GM23248 (cell line): Measurements from ENCODE around the gene TRIM9. TPM values are rescaled to one million over a fixed set of nuclear protein-coding genes. Genes with fewer than 3 reads are reported as not detected.

Experiments used
- DNase-seq: peaks from one replicate; pipeline ENCODE4 v3.0.0-alpha.2; 2015
- H2AFZ ChIP-seq: fragments of 200-600 bp; sonication (generic); 2 replicates; pipeline ENCODE4 v1.6.1; 2016; ENCODE audit warnings: antibody characterized with exemption
- H3F3A ChIP-seq: fragments of 200-600 bp; sonication (generic); 2 replicates; pipeline ENCODE4 v1.6.1; 2016; ENCODE audit warnings: mild to moderate bottlenecking, antibody characterized with exemption, mixed run types; ENCODE audit not compliant: insufficient read depth
- H3K27ac ChIP-seq: fragments of 200-600 bp; sonication (generic); 2 replicates; pipeline ENCODE4 v1.5.1; 2016; ENCODE audit warnings: mild to moderate bottlenecking
- H3K27me3 ChIP-seq: fragments of 200-600 bp; sonication (generic); replicated peaks from 2 replicates; pipeline ENCODE4 v1.6.1; 2016; ENCODE audit warnings: mild to moderate bottlenecking; ENCODE audit not compliant: insufficient read depth
- H3K36me3 ChIP-seq: fragments of 200-600 bp; sonication (generic); 2 replicates; pipeline ENCODE4 v1.6.1; 2016; ENCODE audit warnings: low read depth, mild to moderate bottlenecking
- H3K4me1 ChIP-seq: fragments of 200-600 bp; sonication (generic); 2 replicates; pipeline ENCODE4 v1.6.1; 2016; ENCODE audit warnings: mild to moderate bottlenecking; ENCODE audit not compliant: insufficient read depth
- H3K4me2 ChIP-seq: fragments of 200-600 bp; sonication (generic); one replicate; pipeline ENCODE4 v1.6.1; 2016; ENCODE audit warnings: mild to moderate bottlenecking; ENCODE audit not compliant: unreplicated experiment
- H3K4me3 ChIP-seq: fragments of 200-600 bp; sonication (generic); 2 replicates; pipeline ENCODE4 v1.5.1; 2016; ENCODE audit warnings: mild to moderate bottlenecking
- H3K79me2 ChIP-seq: fragments of 200-600 bp; sonication (generic); 2 replicates; pipeline ENCODE4 v1.6.1; 2016; ENCODE audit warnings: mild to moderate bottlenecking; ENCODE audit not compliant: insufficient read depth
- H3K9ac ChIP-seq: fragments of 200-600 bp; sonication (generic); 2 replicates; pipeline ENCODE4 v1.6.1; 2016; ENCODE audit warnings: mild to moderate bottlenecking
- H3K9me2 ChIP-seq: fragments of 200-600 bp; sonication (generic); 2 replicates; pipeline ENCODE4 v1.6.1; 2016; ENCODE audit warnings: mixed run types, mild to moderate bottlenecking, moderate library complexity; ENCODE audit not compliant: insufficient read depth
- H3K9me3 ChIP-seq: fragments of 200-600 bp; sonication (generic); one replicate; pipeline ENCODE4 v1.6.1; 2017; ENCODE audit warnings: low read depth
- H4K20me1 ChIP-seq: fragments of 200-600 bp; sonication (generic); 2 replicates; pipeline ENCODE4 v1.6.0; 2016; ENCODE audit not compliant: insufficient read depth
- EZH2 ChIP-seq: fragments of 200-600 bp; sonication (generic); IDR thresholded peaks from 2 replicates; pipeline ENCODE4 v1.6.1; 2018; ENCODE audit warnings: antibody characterized with exemption, mild to moderate bottlenecking; ENCODE audit not compliant: insufficient read depth, poor library complexity, severe bottlenecking
- EZH2phosphoT487 ChIP-seq: fragments of 200-600 bp; sonication (generic); IDR thresholded peaks from 2 replicates; pipeline ENCODE4 v1.6.1; 2018; ENCODE audit warnings: antibody characterized with exemption, moderate library complexity, mild to moderate bottlenecking, low read depth; ENCODE audit not compliant: insufficient read depth
- WGBS, 2 experiments: methylation state at CpG; one replicate each; pipeline ENCODE4 v1.1.6; 2015 to 2017; ENCODE audit warnings: low lambda C conversion rate in 2 of 2, low coverage in 1 of 2; ENCODE audit errors: missing lambda C conversion rate in 2 of 2; 5-methylcytosine and 5-hydroxymethylcytosine counted together
- in situ Hi-C: fragments of 300-500 bp; cut with MboI; formaldehyde crosslinking; loops from 2 replicates; pipeline ENCODE4 v1.15.0; 2020
- polyA plus RNA-seq: library from polyadenylated mRNA; unstranded; fragments of >200 nt; fragmentation: Nextera tagmentation; extraction: Ambion mirVana; gene quantifications from 2 replicates; pipeline ENCODE4 v1.2.1, GENCODE V29; 2016
- total RNA-seq: library from RNA; depleted of rRNA; stranded (reverse); fragments of >200 nt; shearing (Covaris generic); gene quantifications from 2 replicates; pipeline ENCODE4 v1.2.3, GENCODE V29; 2014

Gene TRIM9
- total and polyA plus RNA-seq, 2 experiments from 2014 or later, result 0.25 to 0.32 TPM

- Histone ChIP-seq H3K4me1 (peaks cover 35% of the 10 kb centered on the region), H3K4me2 (peak overlapping the region; percentile 17), H3K36me3 (no peaks in the 10 kb centered on the region), H3K9me2 (no peaks in the 10 kb centered on the region), H3K9me3 (no peaks in the 10 kb centered on the region), H2AFZ (no peak overlapping the region), H3K79me2 (no peaks in the 10 kb centered on the region), H4K20me1 (no peaks in the 10 kb centered on the region), H3K27ac (no peak overlapping the region), H3K4me3 (no peak overlapping the region), H3F3A (peaks cover 37% of the 10 kb centered on the region), H3K27me3 (no peaks in the 10 kb centered on the region), H3K9ac (no peak overlapping the region)
- DNase-seq, result no peak
- TF ChIP-seq EZH2phosphoT487 (no peak), EZH2 (no peak)
- in situ Hi-C loops, result no loop called here
- WGBS, 2 experiments, result 84 to 85% methylated on average over 4 of the region's 4 CpGs
These were observed 157.1 kb downstream of the TRIM9 start for GRCh38 chr14:50937800-50938199.

- H3F3A ChIP-seq, result peaks cover 37% of the 10 kb centered on the region
- no peaks in the 10 kb centered on the region for H3K27me3 ChIP-seq
- no peaks in the 10 kb centered on the region for H3K79me2 ChIP-seq
- 5% methylated on average over 2 of the region's 2 CpGs for WGBS, 2 experiments
- no peak overlapping the region; the same call in 1 of the 2 replicates for H3K4me3 ChIP-seq
- H4K20me1 ChIP-seq, result no peaks in the 10 kb centered on the region
- H3K27ac ChIP-seq, result no peak overlapping the region; the same call in 1 of the 2 replicates
- peaks cover 40% of the 10 kb centered on the region for H3K4me1 ChIP-seq
- 0 out of 2 replicates have a peak overlapping the region, but pooled peaks have one; percentile 2 for H3K9ac ChIP-seq
- no peak for TF ChIP-seq EZH2
- no peak for TF ChIP-seq EZH2phosphoT487
- H3K9me3 ChIP-seq, result no peaks in the 10 kb centered on the region
- DNase-seq, result peak; percentile 82
- peak overlapping the region; percentile 17 for H3K4me2 ChIP-seq
- no peaks in the 10 kb centered on the region for H3K9me2 ChIP-seq
- no peaks in the 10 kb centered on the region for H3K36me3 ChIP-seq
- no peak overlapping the region for H2AFZ ChIP-seq
- in situ Hi-C loops, result no loop called here
These were observed 157.6 kb downstream of the TRIM9 start for GRCh38 chr14:50937325-50937724.

GRCh38 chr14:50936882-50937281 lies 158.0 kb downstream of the TRIM9 start:
- Histone ChIP-seq H3K9me2 (no peaks in the 10 kb centered on the region), H2AFZ (no peak overlapping the region), H3F3A (peaks cover 33% of the 10 kb centered on the region), H3K79me2 (no peaks in the 10 kb centered on the region), H3K9ac (0 out of 2 replicates have a peak overlapping the region, but pooled peaks have one; percentile 2), H3K4me3 (no peak overlapping the region; the same call in 1 of the 2 replicates), H3K4me2 (peak overlapping the region; percentile 17), H3K4me1 (peaks cover 40% of the 10 kb centered on the region), H4K20me1 (no peaks in the 10 kb centered on the region), H3K27me3 (no peaks in the 10 kb centered on the region), H3K36me3 (no peaks in the 10 kb centered on the region), H3K9me3 (no peaks in the 10 kb centered on the region), H3K27ac (no peak overlapping the region; the same call in 1 of the 2 replicates)
- DNase-seq, result no peak
- TF ChIP-seq EZH2 (no peak), EZH2phosphoT487 (no peak)
- WGBS, 2 experiments, result 89% methylated on average over 2 of the region's 2 CpGs
- in situ Hi-C loops, result no loop called here

- H3K27ac ChIP-seq, result no peak overlapping the region
- no peaks in the 10 kb centered on the region for H3K9me2 ChIP-seq
- peaks cover 6% of the 10 kb centered on the region; the same call in 1 of the 2 replicates for H3K36me3 ChIP-seq
- peaks cover 39% of the 10 kb centered on the region for H3K4me1 ChIP-seq
- no peak overlapping the region for H3K9ac ChIP-seq
- no peak overlapping the region for H3K4me3 ChIP-seq
- no peak overlapping the region for H2AFZ ChIP-seq
- no peaks in the 10 kb centered on the region for H3K79me2 ChIP-seq
- H4K20me1 ChIP-seq, result no peaks in the 10 kb centered on the region
- DNase-seq, result no peak
- H3K4me2 ChIP-seq, result no peak overlapping the region
- no peaks in the 10 kb centered on the region for H3K9me3 ChIP-seq
- peaks cover 26% of the 10 kb centered on the region for H3F3A ChIP-seq
- WGBS, 2 experiments, result 80 to 82% methylated on average over 2 of the region's 2 CpGs
- no peaks in the 10 kb centered on the region for H3K27me3 ChIP-seq
- TF ChIP-seq EZH2 (no peak), EZH2phosphoT487 (no peak)
- in situ Hi-C loops, result no loop called here
These were observed 158.9 kb downstream of the TRIM9 start for GRCh38 chr14:50936016-50936340.
